HUDEP-2 (cell line): ENCODE measurements around the gene ATP2C1.
"Not testable (repeated sequence)": the region's sequence is repeated elsewhere in the genome, so short reads cannot be mapped to it uniquely, and the experiment has no call there.

Source experiments
- DNase-seq, 76 experiments: peaks; one replicate each; lab custom pipeline; 2025; ENCODE audit not compliant: unreplicated experiment in 76 of 76; lab: John Stamatoyannopoulos, UW

ATP2C1 gene

DNA sequence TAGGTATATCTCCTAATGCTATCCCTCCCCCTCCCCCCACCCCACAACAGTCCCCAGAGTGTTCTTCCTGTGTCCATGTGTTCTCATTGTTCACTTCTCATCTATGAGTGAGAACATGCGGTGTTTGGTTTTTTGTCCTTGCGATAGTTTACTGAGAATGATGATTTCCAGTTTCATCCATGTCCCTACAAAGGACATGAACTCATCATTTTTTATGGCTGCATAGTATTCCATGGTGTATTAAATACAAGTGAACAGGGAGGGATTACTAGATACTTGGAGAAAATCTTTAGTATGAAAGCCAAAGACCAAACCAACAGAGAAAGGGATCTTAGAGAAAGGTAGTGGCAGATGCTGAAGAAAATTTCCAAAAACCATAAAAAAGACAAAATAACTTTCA is 78.7 kb downstream of the ATP2C1 start:
- not testable (repeated sequence) for DNase-seq

DNA sequence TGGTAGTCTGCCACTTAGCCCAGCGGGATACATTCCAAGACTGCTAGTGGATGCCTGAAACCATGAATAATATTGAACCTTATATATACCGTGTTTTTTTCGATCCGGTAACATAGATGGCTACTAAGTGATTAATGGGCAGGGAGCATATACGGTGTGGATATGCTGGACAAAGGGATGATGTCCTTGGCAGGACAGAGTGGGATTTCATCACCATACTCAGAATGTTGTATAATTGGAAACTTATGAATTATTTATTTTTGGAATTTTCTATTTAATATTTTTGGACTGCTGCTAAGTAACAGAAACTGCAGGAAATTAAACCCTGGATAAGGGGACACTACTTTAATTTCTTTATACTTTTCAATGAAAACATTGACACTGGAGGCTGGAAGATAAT is 79.5 kb downstream of the ATP2C1 start:
- no peak for DNase-seq

DNA sequence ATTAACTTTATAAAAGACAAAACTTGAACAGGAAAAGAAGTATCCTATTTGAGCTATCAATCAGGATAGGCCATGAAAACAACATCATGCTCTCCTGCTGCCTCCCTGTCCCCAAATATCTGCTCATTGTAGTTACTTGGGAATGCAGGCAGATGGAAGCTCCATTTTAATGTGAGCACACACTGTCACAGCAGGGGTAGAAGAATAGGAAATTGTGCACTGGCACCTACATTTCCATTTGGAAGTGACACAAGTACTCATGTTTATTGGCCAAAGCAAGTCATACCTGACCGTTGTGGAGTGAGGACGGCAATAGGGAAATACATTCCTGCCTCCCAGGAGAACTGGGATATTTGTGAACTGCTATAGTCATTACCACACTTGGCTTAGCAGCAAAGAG is 80.3 kb downstream of the ATP2C1 start:
- no peak for DNase-seq

DNA sequence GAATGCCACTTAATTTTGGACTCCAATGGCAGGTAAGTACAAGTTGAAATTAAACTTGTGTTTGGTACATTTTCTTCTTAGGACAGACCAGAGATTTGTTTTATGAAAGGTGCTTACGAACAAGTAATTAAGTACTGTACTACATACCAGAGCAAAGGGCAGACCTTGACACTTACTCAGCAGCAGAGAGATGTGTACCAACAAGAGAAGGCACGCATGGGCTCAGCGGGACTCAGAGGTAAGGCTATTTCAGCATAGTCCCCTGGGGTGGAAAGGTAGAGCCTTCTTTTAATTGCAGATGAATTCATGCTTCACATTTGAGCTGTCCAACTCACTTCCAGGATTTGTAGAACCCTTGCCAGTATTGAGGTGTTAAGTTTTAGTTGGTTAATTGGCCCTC is 81.4 kb downstream of the ATP2C1 start:
- DNase-seq, result no peak

DNA sequence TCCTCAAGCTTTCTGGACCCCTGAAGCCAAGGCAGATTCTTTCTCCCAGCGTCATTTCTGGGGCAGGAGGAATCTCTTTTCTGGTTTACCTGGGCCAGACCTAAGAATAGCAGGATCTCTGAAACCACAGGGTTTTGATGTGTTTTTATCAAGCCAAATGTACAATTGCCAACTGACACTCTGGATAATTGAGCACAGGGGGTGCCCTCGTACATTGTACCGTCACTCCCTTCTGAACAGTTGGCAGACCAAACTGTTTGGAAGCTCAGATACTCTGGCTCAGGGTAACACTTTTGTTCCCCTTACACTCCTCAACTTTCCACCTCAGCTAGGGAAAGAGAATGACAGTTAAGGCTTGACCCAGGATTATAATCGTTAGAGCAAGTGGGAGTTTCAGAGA is 82.8 kb downstream of the ATP2C1 start:
- DNase-seq, result no peak

DNA sequence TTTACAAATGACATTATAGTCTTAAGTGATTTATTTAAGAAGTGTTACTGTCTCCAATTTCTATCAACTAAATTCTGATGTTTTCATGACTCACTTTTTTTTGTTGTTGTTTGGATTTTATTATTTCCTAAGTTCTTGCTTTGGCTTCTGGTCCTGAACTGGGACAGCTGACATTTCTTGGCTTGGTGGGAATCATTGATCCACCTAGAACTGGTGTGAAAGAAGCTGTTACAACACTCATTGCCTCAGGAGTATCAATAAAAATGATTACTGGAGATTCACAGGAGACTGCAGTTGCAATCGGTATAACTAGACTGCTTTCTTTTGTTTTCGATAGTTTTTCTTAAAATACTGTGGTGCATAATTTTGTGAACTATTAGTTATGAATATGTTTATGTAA is 85.2 kb downstream of the ATP2C1 start:
- DNase-seq, result no peak

DNA sequence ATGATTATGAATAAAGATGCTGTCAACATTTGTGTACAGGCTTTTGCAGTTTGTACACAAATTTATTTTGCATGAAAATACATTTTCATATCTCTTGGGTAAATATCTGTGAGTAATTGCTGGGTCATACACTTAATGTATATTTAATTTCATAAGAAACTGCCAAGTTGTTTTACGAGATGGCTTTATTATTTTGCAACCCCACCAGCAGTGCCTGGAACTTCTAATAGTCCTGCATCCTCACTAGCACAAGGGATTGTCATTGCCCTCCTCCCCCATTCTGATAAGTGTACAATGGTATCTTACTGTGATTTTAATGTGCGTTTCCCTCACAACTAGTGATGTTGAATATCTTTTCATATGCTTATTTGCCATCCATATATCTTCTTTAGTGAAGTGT is 87.6 kb downstream of the ATP2C1 start:
- DNase-seq, result no peak

DNA sequence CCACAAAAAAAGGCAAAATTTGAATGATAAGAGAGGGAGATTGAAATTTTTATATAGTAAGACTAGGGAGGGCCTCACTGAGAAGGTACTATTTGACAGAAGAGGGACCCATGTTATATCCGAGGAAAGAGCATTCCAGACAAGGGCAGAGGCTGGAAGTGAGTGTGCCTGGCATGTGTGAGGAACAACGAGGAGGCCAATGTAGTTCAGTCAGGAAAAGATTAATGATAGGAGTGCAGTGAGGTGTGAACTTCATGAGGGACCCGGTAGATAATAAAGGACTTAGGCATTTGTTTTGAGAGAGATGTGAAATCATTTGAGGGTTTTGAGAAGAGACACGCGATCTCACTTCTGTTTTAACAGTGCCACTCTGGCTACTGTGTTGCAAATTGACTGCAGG is 96.4 kb downstream of the ATP2C1 start:
- DNase-seq, result no peak

DNA sequence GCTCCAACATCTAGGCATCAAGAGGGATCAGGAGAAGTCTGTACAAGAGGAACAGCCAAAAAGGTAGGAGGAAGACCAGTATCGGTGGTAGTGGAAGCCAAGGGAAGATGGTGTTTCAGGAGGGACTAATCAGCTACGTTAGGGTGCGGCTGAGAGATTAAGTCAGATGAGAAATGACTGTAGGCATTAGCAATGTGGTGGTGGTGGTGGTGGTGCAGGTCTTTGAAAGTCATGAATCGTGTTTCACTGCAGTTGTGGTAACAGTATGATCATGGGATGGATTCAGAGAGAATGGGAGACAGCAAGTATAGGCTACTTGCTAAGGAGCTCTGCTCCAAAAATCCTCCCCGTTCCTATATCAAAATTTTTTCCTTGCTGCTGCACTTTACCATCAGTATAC is 97.2 kb downstream of the ATP2C1 start:
- no peak for DNase-seq

DNA sequence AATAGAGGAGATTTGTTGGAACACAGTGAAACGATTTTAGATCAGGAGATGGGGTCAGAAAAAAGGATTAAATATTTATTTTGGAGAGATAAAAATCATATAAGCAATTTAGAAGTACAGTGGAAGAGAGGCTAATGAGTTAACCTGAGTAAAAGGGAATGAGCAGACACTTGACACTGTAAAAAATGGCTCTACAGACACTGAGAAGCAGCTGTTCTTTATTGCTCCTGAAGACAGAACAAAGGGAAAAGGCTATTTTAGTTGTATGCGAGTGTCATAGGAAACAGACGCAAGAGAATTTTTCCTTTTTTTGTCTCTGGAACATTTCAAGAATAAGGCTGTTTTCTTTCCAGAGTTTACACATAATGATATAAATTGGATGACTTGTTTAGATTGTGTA is 98.5 kb downstream of the ATP2C1 start:
- no peak for DNase-seq

DNA sequence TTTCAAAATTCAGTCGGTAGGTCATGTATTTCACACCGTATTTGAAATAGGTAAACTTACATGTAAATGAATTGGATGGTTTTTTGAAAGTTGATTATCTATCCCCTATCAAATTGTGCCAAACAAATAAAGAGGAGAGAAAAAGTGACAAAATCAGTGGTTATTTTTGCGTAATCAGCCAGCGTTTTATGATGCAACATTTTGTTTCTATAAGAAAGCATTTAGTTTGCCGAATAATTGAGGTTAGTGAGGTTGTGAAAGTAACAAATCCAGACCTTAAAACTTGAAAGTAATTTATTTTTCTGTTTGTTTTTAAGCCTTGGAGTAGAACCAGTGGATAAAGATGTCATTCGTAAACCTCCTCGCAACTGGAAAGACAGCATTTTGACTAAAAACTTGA is 103.4 kb downstream of the ATP2C1 start:
- DNase-seq, result no peak

DNA sequence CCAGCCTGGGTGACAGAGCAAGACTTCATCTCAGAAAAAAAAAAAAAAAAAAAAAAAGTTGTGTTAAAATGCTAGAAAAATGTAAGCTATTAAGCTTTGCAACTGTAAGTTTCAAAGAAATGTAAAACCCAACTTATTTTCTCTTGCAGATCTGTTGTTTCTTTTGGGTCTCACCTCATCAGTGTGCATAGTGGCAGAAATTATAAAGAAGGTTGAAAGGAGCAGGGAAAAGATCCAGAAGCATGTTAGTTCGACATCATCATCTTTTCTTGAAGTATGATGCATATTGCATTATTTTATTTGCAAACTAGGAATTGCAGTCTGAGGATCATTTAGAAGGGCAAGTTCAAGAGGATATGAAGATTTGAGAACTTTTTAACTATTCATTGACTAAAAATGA is 107.2 kb downstream of the ATP2C1 start:
- no peak for DNase-seq

DNA sequence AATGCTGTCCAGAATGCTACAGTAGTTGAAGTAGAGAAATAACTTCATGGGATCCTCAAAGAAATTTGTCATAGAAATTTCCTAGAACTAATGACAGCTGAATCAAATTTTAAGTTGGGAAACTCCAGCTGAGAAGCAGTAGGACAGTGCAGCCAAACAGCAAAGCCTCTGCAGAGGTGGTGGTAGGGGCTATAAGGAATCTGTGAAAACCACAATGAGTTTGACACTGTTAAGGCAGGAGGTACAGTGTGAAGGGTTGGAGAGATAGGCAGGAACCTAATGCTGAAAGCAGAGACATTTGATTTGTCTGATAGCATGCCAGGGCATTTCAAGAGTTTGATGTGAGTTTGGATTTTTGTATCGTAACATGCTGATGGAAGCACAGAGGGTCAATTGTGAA is 110.7 kb downstream of the ATP2C1 start:
- DNase-seq, result no peak

DNA sequence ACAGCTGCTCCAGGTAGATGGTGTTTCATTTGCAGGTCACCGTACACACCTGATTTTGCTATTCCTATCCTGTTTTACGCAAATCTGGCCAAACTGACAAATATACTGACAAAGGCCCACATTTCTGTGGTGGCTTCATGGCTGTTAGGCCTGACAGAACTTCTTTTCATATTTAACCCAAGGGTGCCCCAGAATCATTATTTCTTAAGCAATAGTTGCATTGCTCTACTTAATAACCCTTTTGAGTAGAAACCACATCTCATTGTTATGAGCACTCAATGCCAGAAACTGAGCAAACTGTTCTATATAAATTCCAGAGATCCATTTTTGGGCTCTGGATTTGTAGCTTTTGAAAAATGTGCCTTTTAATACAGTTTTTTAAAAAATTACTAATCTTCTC is 113.4 kb downstream of the ATP2C1 start:
- no peak for DNase-seq

DNA sequence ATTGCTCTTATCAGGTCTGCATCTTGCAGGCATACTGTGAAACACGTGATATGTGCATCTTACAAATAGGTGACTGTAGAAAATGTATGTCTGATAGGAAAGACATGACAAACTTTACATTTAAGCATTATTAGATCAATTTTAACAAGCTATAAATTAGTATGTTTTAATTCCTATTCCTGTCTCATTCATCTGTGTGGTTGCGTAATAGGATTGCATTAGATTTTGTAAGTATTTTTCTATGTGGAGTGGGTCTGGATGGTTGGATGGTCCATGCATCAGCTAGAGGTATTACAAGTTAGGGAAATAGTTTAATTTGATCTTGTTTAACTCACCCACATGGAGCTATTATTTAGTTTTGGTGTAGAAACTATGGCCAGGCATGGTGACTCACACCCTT is 113.9 kb downstream of the ATP2C1 start:
- no peak for DNase-seq

DNA sequence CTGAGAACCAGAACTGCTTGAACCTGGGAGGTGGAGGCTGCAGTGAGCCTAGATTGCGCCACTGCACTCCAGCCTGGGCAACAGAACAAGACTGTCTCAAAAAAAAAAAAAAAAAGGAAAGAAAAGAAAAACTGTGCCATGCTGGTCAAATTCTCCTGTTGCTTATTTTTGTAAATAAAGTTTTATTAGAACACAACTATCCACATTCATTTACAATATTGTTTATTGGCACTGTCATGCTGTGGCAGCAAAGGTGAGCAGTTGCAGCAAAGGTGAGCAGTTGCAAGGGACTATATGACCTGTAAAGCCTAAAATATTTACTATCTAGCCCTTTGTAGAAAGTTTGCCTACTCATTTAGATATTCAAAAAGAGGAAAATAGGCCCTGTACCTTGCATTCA is 114.4 kb downstream of the ATP2C1 start:
- DNase-seq, result no peak

DNA sequence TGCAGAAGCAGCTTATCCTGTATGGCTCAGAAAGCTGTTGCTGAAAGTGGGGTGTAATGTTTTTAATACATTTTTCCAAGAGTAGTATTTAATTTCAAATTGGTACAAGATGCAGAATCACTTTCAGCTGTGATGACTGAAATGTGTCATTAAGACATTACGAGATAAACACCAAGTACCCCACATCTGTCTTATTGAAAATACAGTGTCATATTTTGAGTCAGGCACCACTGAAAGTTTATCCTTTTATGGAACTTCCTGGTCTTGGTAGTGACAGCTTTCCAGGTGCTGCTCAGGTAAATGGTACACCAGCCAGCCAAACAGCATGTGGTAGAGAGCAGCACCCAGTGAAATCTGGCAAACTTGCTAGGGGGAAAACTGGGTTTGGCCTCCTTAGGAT is 115.8 kb downstream of the ATP2C1 start:
- no peak for DNase-seq

DNA sequence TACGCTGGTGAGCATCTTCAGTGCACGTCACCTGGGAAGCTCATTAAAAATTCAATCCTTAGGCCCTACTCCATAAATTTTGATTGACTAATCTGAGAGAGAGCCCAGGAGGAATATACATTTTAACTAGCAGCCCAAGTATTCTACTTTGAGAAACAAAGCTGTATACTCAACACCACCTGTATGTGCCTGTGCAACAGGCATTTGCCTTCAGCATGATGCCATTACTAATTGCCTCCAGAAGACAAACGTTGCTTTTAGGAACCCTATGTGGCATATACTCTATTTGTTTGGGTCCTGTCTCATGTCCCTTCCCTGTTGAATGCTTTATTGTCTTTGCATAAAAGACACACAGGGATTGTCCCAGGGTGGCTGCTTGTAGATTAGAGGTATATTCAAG is 125.1 kb downstream of the ATP2C1 start:
- no peak for DNase-seq

DNA sequence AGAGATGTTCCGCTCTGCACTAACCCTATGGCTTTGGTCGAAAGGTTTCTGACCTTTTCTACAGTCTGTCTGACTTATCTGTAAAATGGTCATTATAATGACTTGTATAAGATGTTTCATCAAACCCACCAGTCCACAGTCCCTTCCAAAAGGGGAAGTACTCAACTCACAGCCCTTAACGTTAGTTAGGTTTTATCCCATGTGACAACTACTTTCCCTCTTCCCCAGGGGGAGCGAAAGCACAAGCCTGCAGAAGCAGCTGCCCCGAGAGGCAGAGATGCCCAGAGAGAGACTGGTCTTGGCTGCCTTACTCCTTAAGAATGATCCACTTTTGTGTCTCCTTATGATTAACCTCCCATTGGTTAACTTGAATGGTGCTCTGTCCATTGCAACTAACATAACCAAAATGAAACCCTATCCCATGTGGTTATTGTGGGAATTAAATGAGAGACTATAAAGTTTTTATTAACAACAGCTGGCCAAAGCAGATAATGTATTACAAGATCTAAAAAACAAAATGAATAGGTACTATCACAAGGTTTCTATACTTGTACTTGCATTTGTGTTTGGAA is 126.3 kb downstream of the ATP2C1 start:
- DNase-seq, result peak in 29 of 76 experiments; percentile 0 to 42 (median 16)

DNA sequence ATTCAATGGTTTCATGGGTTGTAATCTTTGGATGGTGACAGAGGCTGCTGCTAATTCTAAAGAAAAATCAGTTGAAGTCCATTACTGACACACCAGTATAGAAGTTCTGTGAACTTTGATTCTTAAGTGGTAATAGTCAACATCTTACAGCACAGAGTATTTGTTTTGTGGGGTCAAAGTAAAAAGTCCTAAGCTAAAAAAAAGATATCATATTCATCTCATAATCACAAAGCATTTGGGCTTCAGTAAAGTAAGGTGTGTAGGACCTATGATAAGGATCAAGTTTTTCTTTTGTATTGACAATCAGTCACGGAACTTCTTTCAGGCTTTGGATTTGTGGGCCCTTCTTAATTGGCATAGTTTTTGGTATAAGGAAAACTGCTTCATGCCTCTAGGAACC is 131.7 kb downstream of the ATP2C1 start:
- DNase-seq, result no peak

DNA sequence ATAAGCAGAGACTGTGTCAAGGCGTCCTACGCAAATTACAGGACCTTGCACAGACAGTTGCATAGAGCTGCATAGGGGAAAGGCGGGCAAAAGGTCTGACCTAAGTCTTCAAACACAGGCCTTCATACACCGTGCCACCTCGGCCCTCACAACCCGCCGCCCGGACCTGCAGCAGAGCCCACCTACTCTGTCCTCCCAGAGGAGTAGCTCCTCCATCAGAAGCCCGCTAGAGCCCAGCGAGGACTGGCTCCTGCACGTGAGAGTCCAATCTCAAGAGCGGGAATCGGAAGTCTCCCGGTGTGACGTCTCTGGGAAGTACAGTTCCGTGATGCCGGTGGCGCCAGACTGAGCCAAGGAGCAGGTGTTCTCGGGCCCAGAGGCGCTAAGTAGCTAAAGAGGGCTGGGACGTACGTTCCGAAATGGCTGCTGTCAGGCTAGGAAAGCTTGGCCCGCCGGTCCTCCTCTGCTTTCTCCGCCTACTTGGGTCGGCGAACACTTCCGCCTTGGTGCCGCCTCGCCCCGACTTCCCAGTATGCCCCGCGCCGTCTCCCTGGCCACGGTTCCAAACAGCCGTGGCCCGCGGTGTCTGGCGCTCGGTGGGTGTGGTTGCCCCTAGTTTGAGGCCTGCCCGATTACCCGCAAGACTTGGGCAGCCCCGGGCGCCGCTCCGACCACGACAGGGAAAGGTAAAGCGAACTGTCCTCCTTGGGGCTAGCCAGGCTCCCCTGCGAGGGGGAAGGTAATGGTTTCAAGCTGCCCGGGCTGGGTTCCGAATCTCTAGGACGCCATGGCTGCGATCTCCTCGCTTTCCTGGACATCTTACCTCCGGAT is 132.7 kb downstream of the ATP2C1 start, which contains the start of the genes ASTE1 and NEK11:
TSS of gene ASTE1 (minus strand) at position 505 of the 831 bp plus-strand sequence. CDS start 1,519 bp downstream, outside the sequence.
TSS of gene NEK11 (plus strand) at position 557 of the 831 bp plus-strand sequence. CDS start 2,832 bp downstream, outside the sequence.
- DNase-seq, result peak in 75 of 76 experiments; percentile 34 to 91 (median 82)

DNA sequence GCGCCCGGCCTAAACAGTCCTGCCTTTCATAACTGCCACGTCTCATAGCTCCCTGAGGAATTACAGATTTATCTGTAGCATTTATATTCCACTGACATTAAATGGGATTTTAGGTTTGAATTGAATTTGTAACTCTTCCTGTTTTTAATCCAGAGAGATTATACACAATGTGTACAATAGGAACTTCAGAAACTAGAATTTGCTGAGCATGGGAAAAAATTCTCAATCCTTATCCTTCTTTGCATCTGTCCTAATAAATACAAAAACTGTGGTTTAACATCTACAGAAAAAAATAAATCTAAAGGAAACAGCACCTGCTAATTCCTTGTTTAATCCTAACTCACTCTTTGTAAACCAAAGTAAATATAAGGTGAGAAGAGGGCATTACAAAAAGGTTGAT is 135.0 kb downstream of the ATP2C1 start:
- DNase-seq, result no peak
